COLO668 (cell line): ENCODE results near the gene WDR48.
A peak's percentile ranks its signal among the peaks of the same experiment; 100 is the strongest.

ENCODE experiments used
- DNase-seq: peaks from one replicate; lab custom pipeline; 2025; ENCODE audit not compliant: unreplicated experiment; lab: John Stamatoyannopoulos, UW

Gene WDR48

GRCh38 chr3:39137991-39138803 lies 86.4 kb downstream of the WDR48 start:
- DNase-seq: no peak

GRCh38 chr3:39138804-39139415 lies 87.1 kb downstream of the WDR48 start:
- no peak for DNase-seq

GRCh38 chr3:39139442-39139841 lies 87.6 kb downstream of the WDR48 start:
- DNase-seq: no peak

DNA sequence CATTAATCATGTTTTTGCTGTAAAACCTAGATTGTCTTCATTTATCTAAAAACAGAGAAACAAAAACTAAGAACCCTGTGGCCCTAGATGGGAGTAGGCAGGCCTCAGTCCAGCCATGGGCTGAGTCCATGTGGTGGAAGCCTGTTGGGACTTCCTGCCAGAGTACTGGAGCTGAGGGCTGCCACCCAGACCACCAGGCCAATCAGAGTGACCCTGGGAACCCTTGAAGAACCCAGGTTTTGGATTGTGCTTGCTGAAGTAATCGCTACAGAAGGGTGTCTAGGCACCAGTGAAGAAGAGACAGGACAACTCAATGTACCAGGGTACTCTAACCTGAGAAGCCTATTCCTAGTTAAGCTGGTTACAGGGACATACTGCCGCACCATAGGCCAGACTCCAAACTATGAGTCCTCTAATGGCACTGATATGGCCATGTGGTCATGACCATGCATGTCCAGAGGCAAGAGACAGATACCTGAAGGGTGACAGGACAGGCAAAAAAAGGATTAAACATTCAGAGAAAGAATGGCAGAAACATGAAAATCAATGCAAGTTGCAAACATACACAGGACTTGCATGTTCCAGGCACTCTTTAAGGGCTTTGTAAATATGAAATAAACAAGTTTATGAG lies 88.6 kb downstream of the WDR48 start:
- DNase-seq: no peak

DNA sequence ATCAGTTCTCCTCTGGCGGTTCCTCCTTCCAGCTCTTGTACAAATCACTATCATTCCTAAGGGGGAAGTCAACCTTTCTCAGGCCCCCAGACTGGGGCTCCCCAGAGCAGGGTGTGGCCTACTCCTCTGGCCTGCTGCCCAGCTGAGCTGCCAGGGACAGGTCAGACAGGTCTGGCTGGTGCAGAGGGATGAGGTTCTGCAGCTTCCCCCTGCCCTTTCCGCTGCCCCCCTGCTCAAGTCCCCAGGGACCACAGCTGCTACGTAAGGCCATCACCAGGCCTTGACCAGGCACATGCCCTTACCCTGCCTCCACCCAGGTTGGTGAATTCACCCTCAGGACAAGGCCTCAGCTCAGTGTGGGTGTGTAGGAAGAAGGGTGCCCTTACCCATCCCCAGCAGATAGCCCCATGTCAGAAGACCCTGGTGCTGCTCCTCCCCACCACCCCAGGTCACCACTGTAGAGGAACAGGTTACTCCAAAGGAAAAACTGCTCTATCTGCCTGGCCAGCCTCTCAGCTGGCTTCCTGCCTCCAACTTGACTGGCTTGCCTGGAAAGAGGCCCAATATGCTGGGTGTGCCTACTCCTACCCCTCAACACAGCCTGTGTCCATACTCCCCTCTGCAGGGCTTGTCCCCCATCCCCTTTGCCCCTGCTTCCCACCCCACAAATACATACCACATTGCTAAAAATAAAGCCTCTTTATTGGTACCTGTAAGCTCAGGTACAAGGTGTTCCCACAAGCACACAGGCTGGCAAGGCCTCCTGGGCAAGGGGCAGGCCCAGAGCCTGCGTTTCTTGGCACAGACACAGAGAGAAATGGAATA lies 89.6 kb downstream of the WDR48 start:
- peak; percentile 51 for DNase-seq

GRCh38 chr3:39142067-39142466 lies 90.3 kb downstream of the WDR48 start:
- peak; percentile 74 for DNase-seq

DNA sequence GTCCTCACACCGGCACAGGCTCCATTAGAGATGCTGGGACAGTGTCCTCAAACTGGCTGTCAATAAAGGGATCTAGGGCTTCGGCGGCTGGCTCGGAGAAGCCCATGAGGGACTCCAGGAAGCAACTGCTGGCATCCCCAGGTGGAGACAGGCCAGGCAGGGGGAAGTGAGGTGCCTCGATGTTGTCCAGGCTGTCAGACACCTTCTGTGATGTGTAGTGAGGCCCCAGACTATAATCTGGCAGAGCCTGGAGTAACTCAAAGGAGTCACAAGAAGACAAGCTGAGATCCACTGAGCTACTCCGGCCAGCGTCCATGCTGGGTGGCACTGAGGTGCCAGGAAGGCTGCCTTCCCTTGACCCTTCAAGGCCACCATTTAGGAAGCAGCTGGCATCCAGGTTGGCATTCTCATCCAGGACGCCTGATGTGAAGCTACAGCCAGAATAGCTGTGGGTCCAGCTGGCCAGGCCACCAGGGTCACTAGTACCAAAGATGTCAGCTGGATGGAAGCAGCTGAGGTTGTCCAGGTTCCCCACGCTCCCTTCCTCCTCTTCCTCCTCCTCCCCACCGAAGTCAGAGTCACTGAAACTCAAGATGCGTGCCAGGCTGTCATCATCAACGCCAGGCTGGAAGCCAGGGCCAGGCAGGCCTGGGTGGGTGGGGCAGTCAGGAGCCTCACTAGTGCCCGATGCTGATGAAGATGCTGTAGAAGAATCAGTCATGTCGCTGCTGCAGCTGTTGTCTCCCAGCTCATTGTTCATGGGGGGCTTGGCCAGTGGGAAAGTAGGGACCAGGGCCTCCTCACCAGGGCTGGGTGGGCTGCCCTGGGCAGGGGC lies 91.5 kb downstream of the WDR48 start:
- no peak for DNase-seq

DNA sequence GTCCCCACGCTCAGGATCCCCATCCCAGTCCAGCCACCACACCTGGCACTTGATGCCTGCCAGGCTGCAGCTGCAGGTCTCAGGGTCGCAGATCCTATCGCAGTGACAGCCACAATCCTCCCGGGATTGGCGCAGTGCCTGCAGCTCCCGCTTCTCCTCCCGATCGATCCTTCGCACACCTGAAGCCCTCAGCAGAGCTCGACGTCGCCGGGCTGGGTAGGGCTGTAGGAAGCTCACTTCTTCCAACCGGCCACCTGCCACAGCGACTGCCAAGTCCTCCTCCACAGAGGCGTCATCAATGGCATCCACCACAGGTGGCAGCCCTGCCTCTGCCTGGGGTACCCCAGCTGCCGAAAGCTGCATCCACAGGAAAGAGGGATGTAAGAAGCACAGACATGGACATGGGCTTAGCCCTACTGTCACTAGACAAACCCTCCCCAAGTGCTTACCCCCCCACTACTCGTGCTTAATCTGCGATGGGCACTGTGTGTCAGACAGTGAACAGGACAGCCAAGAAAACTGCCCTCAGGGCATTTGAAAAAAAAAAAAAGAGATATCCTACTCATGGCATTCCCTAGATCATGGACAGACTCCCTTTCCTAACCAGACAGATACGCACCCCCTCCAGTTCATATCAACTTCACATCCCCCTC lies 92.4 kb downstream of the WDR48 start:
- DNase-seq: peak; percentile 86

DNA sequence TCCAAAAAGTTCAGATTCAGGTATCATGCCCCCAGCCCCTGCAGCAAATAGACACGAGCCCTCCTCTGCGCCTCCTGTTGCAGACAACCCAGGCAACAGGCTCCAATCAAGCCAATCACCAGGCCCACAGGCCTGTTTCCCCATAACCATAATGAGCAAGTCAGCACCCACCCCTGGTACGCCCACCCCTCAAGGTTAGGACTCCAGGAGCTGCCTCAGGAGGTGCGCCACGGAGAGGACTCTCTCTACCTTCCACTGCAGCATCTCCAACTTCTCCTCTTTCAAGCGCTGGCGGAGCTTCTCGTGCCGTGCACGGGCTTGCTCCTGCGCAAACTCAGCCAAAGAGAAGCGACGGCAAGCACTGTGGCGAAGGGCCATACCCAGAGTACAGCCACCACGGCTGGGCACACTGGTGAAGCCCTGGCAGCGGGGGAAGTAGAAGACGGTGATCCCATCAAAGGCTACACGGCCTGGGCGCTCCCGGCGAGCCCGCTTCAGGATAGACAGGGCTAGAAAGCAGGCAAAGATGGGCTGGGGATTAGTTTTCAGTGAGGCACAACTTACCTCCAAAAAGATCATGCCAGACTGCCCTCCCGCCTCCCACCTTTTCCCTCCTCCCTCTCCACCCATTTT lies 93.0 kb downstream of the WDR48 start:
- no peak for DNase-seq

DNA sequence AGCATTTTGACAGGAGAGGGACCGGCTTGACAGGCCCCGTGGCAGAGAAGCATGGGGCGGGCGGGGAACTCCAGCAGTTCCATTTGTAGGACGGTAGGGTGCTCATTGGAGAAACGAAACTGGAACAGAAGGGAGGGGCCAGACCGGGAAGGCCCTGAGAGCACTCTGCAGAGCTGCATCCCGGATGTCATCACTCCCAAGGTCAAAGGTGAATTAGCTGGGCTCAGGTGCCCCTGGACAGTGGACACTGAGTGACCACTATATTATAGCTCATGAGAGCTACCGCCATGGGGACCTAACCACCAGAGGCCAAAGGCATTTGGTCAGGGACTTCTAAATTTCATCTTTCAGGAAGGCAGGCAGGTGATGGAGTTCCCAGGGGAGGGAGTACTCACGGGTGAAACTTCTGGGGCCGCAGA lies 94.3 kb downstream of the WDR48 start:
- no peak for DNase-seq
